ENCODE results near the gene GNGT2.

DNA sequence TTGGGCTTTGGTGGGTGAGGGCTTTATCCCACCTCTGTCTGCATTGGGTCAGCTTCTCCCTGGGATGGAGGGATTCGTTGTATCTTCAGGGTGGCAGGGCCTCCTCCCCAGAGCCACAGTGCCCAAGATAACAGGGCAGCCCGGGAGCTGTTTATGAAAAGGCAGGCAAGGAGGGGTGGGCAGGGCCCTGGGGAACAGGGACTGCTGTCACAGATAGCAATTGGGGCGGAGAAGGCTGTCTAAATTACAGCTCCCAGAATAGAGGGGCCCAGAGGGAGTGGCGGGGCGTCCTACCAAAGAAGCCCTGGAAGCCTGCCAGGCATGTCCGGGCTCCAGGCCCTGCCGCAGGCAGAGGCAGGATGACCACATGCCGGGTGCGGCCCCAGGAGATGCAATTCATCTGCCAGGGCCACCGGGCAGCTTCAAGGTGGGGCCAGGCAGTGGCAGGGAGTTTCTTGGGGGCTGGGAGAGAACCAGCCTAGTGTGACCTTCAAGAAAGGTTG lies 39.0 kb upstream of the GNGT2 start:
- TF ChIP-seq, protein P1, sequence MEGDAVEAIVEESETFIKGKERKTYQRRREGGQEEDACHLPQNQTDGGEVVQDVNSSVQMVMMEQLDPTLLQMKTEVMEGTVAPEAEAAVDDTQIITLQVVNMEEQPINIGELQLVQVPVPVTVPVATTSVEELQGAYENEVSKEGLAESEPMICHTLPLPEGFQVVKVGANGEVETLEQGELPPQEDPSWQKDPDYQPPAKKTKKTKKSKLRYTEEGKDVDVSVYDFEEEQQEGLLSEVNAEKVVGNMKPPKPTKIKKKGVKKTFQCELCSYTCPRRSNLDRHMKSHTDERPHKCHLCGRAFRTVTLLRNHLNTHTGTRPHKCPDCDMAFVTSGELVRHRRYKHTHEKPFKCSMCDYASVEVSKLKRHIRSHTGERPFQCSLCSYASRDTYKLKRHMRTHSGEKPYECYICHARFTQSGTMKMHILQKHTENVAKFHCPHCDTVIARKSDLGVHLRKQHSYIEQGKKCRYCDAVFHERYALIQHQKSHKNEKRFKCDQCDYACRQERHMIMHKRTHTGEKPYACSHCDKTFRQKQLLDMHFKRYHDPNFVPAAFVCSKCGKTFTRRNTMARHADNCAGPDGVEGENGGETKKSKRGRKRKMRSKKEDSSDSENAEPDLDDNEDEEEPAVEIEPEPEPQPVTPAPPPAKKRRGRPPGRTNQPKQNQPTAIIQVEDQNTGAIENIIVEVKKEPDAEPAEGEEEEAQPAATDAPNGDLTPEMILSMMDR (IDR thresholded peaks at IDR 0.05), result no peak
- TF ChIP-seq POLR2A (IDR thresholded peaks at IDR 0.05) (no peak), EP300 (IDR thresholded peaks at IDR 0.05) (no peak)
